GM21390 (cell line): ENCODE measurements around the gene TCEAL4.

Source experiments
- ATAC-seq: cut with Tn5 transposase; IDR thresholded peaks from one replicate; pipeline ENCODE4 v1.9.1; 2021; ENCODE audit not compliant: unreplicated experiment

Gene TCEAL4

GRCh38 chrX:103585411-103586313 is at the start of gene TCEAL4:
Gene TCEAL4 (plus strand): TSS chrX:103585515. CDS start chrX:103586676, 1,161 bp downstream.
- peak; percentile 86 for ATAC-seq

GRCh38 chrX:103536071-103536470 is 49.2 kb upstream of the TCEAL4 start:
- ATAC-seq, result no peak

DNA sequence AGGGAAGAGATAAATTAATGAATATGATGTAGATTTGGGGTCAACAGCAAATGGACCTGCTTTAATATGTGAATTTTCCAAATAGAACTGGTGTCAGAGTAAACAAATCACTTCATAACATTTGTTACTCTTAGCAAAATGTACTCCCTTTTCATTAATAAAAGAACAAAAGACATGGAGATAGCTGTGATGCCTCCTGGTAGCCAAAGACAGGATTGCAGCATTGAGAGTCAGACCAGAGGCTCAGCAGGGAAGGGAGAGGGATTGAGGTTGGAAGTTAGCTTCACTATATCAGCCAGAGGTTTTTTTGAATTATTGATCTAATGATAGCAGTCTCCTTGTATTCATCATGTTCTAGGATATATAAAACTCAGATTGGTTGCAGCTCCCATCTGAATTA is 48.6 kb upstream of the TCEAL4 start:
- no peak for ATAC-seq

- no peak for ATAC-seq
Observed at GRCh38 chrX:103537871-103538387, 47.4 kb upstream of the TCEAL4 start.

DNA sequence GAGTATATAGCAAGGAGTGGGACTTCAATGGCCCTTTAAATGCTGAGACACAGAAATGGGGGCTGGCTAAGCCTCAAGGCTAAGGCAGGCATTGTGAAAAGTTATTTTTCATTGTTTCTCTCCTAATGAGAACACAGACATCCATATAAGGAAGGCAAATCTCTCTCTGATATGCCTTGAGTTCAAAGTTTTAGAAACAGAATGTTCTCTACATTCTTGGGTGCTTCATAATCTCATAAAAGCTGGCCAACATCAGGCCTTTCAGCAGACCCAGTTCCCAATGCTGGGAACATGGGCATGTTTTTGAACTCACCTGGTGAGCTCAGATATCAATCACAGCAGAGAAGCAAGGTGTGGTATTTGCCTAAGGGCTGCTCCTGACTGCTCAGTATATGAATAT is 46.6 kb upstream of the TCEAL4 start:
- no peak for ATAC-seq

DNA sequence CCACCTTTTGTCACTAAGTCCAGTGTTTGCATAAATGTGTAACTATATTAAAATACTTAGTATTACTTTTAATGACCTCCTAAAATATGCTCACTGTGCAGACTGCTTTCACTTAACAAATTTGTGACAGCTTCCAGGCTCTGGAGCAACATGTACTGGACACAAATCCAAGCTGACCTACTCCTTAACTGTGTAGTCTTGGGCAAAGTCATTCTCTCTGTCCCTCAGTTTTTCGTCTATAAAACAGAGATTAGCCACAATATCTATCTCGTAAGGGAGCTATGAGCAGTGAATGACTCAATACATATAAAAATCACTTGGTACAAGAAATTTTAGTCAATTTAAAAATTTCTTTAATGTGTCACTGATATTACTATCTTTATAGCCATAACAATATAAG is 45.6 kb upstream of the TCEAL4 start:
- no peak for ATAC-seq

DNA sequence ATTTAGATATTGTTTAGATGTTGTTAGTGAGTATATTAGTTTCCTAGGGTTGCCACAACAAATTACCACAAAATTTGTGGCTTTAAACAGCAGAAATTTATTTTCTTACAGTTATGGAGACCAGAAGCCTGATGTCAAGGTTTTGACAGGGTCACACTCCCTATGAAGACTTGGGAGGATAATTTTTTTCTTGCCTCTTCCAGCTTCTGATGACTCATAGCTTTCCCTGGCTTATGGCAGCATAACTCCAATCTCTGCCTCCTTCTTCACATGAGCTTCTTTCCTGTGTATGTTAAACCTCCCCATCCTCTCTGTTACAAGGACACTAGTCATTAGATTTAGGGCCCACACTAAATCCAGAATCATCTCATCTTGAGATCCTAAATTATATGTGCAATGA is 45.2 kb upstream of the TCEAL4 start:
- no peak for ATAC-seq

- ATAC-seq, result no peak
Observed at GRCh38 chrX:103549916-103550315, 35.4 kb upstream of the TCEAL4 start.

GRCh38 chrX:103550415-103551051 is 34.8 kb upstream of the TCEAL4 start:
- ATAC-seq, result no peak

DNA sequence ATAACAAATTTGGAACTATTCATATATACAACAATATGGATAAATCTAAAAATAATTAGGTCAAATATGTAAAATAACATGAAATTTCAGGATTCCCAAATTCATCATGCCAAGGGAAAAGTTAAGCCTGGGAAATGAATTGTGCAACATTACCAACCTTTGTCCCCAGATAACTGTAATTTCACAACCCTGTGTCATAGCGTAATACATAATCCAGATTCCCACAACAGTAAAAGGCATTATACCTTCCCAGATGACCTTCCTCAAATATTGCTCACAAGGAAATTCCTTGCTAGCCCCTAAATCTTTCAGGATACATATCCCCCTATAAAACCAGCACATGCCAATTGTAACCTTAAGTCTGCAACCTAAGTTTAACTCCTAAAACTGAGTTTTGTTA is 33.1 kb upstream of the TCEAL4 start:
- no peak for ATAC-seq

- ATAC-seq, result peak; percentile 98
Observed at GRCh38 chrX:103554687-103555424, 30.5 kb upstream of the TCEAL4 start.

DNA sequence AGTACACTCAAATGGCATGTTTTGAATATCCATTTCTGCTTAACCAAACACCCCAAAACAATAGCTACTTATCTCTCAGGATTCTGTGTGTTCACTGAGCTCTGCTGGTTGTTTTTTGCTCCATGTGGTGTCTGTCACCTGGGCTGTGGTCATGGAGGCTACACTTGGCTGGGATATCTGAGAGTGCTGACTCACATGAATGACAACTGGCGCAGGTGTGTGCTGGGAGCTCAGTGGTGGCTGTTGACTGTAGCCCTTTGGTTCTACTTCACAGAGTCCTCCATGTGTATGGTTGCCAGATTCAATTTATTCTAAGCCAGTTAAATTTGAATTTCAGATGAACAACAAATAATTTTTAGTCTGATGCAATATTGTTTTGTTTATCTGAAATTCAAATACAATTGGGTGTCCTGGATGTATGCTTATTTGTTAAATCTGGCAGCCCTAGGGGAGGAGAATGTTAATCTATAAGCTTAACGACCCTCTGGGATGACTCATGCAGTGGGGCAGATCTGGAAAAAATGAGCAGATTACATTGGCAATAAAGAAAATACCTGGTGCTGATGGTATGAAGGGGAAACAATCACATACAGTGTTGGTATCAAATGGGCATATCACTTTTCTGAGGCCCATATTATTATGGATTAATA is 28.2 kb upstream of the TCEAL4 start:
- ATAC-seq, result no peak

- ATAC-seq, result no peak
Observed at GRCh38 chrX:103560256-103560655, 25.1 kb upstream of the TCEAL4 start.

- ATAC-seq, result no peak
Observed at GRCh38 chrX:103562801-103563200, 22.5 kb upstream of the TCEAL4 start.

DNA sequence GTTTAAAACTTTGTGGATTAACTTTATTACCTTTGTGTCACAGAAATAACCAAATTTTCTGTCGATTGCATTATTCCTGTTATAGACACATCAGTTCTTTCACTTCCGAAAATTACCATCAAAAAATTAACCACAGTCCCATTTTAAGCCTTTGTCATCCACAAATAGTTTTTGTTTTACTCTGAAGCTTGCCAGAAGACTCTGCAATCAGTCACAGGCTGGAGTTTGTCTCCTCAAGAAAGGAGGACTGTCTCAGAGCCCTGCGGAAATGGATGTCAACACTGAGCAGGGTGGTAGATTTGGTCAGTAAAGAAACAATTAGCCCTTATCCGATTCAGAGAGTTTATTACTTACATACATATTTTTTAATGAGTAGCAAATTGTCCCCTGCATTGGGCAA is 20.1 kb upstream of the TCEAL4 start:
- peak; percentile 78 for ATAC-seq

GRCh38 chrX:103565752-103566151 is 19.6 kb upstream of the TCEAL4 start:
- ATAC-seq, result peak; percentile 59

DNA sequence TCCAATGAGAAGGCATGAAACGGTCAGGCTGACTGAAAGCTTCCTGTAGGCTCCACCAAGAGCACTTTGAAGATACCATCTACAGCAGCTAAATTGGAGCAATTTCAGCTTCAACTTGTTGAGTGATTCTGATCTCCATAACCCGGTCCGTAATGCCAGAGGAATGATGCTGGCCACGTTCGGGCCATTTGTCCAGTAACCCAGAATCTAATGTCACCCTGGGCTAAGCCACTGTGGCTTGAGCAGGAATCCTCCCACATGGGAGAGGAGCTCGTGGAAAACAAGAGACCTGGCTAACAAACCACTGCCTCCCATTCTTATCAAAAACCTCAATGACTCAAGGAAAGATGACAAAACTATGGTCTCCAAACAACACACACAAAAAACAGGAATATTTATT is 14.2 kb upstream of the TCEAL4 start:
- ATAC-seq, result no peak

- ATAC-seq, result no peak
Observed at GRCh38 chrX:103571726-103572125, 13.6 kb upstream of the TCEAL4 start.

- no peak for ATAC-seq
Observed at GRCh38 chrX:103573202-103573601, 12.1 kb upstream of the TCEAL4 start.

DNA sequence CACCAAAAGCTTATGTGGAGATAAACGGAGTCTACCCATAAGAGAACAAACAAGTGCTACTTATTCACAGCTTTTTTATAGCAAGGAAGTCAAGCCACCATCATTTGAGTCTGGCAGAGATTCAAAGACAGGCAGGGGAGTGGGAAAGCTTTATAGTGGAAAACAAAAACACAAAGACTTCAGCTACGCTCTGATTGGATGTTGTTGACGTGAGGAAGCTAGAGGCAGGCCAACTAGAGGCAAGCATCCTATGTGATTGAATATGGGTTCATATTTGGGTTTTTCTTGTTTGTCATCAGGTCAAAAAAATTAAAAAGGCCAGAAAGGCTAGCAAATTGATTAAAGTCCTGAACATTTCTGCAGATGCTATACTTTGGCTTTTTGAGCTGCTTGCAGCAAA is 719 bp upstream of the TCEAL4 start:
- no peak for ATAC-seq

- ATAC-seq, result no peak
Observed at GRCh38 chrX:103586314-103586646, 965 bp downstream of the TCEAL4 start.
